Measurements from ENCODE around the gene MAG. TPM values are rescaled to one million over a fixed set of nuclear protein-coding genes. Genes with fewer than 3 reads are reported as not detected.

MAG gene
- total RNA-seq, 2 donors from 2014 or later: not detected

- peak overlapping the region; percentile 27 to 97 for H3K27ac ChIP-seq
Measured at GRCh38 chr19:35265126-35265899, 26.6 kb upstream of the MAG start.

GRCh38 chr19:35265900-35266519 is 26.0 kb upstream of the MAG start:
- H3K9me3 ChIP-seq: no peaks in the 10 kb centered on the region
- H3K4me3 ChIP-seq: no peak overlapping the region
- H3K4me1 ChIP-seq: peaks cover 0 to 51% of the 10 kb centered on the region in 2 donors
- peak overlapping the region; percentile 97 to 100 for H3K27ac ChIP-seq
- TF ChIP-seq CTCF (IDR thresholded peaks at IDR 0.05): no peak
- no peak for DNase-seq (ENCODE audit: low spot score)
- H3K27me3 ChIP-seq: no peaks in the 10 kb centered on the region
- peaks cover 10% of the 10 kb centered on the region for H3K36me3 ChIP-seq

More at GRCh38 chr19:35265126-35265899, 26.6 kb upstream of the MAG start:
- Histone ChIP-seq H3K9me3 (no peaks in the 10 kb centered on the region), H3K4me1 (peaks cover 0 to 50% of the 10 kb centered on the region in 2 donors), H3K27me3 (no peaks in the 10 kb centered on the region), H3K36me3 (peaks cover 3% of the 10 kb centered on the region), H3K4me3 (no peak overlapping the region)
- no peak for TF ChIP-seq CTCF (IDR thresholded peaks at IDR 0.05)
- DNase-seq (ENCODE audit: low spot score): no peak

- peak overlapping the region; percentile 97 to 100 for H3K27ac ChIP-seq
- H3K27me3 ChIP-seq: no peaks in the 10 kb centered on the region
- no peaks in the 10 kb centered on the region for H3K9me3 ChIP-seq
- peak overlapping the region; percentile 75 to 92 for H3K4me3 ChIP-seq
- peaks cover 17% of the 10 kb centered on the region for H3K36me3 ChIP-seq
- no peak for TF ChIP-seq CTCF (IDR thresholded peaks at IDR 0.05)
- H3K4me1 ChIP-seq: peaks cover 0 to 47% of the 10 kb centered on the region in 2 donors
- DNase-seq (ENCODE audit: low spot score): no peak
Measured at GRCh38 chr19:35266520-35267352, 25.2 kb upstream of the MAG start.

GRCh38 chr19:35267353-35267817 is 24.6 kb upstream of the MAG start:
- Histone ChIP-seq H3K36me3 (peaks cover 22% of the 10 kb centered on the region), H3K27me3 (no peaks in the 10 kb centered on the region), H3K4me3 (peak overlapping the region; percentile 75 to 92), H3K27ac (peak overlapping the region; percentile 97 to 100), H3K9me3 (no peaks in the 10 kb centered on the region), H3K4me1 (peaks cover 0 to 41% of the 10 kb centered on the region in 2 donors)
- no peak for DNase-seq (ENCODE audit: low spot score)
- TF ChIP-seq CTCF (IDR thresholded peaks at IDR 0.05): no peak

- Histone ChIP-seq H3K27ac (peak overlapping the region; percentile 97 to 100), H3K36me3 (peaks cover 22% of the 10 kb centered on the region), H3K9me3 (no peaks in the 10 kb centered on the region), H3K4me1 (peaks cover 0 to 41% of the 10 kb centered on the region in 2 donors), H3K4me3 (peak overlapping the region; percentile 75 to 92), H3K27me3 (no peaks in the 10 kb centered on the region)
- peak; percentile 70 for DNase-seq (ENCODE audit: low spot score)
- no peak for TF ChIP-seq CTCF (IDR thresholded peaks at IDR 0.05)
Measured at GRCh38 chr19:35267818-35268535, 24.0 kb upstream of the MAG start.
